T-cell (primary cell): ENCODE measurements around the gene MAZ. TPM values are rescaled to one million over a fixed set of nuclear protein-coding genes. Genes with fewer than 3 reads are reported as not detected.
"Not testable (repeated sequence)": the region's sequence is repeated elsewhere in the genome, so short reads cannot be mapped to it uniquely, and the experiment has no call there.

Experiments used
- ATAC-seq, 4 experiments: fragments of 200-7000 bp in 3 of 4; fragments of 150-1000 bp in 1 of 4; cut with Tn5 transposase; replicated peaks in 1 of 4; 1 replicate in 3 of 4; 2 replicates in 1 of 4; pipeline ENCODE4 v1.10.0; 2021; ENCODE audit warnings: moderate library complexity in 3 of 4, mild to moderate bottlenecking in 2 of 4, moderate number of reproducible peaks in 1 of 4
- CTCF ChIA-PET, 2 donors: fragments of 300-600 bp; sonication (Branson Sonifier 250); formaldehyde crosslinking; loops; one replicate each; lab custom pipeline; 2022; ENCODE audit warnings: antibody characterized with exemption in 2 of 2; lab: Charles Lee
- POLR2A ChIA-PET, 2 donors: fragments of 300-600 bp; sonication (Branson Sonifier 250); formaldehyde crosslinking; loops; one replicate each; lab custom pipeline; 2022; ENCODE audit warnings: antibody characterized with exemption in 2 of 2; lab: Charles Lee
- DNase-seq, 35 experiments: peaks; one replicate each; pipeline versions ENCODE4 v3.0.0 to v3.0.0-alpha.2; 2013 to 2023
- H3K27ac ChIP-seq: one replicate; pipeline ENCODE4 v1.5.1; 2013; ENCODE audit warnings: low read length
- H3K27me3 ChIP-seq, 2 experiments: replicated peaks in 1 of 2; 1 replicate in 1 of 2; 2 replicates in 1 of 2; pipeline versions ENCODE4 v1.6.1 to v1.7.0; 2013; ENCODE audit warnings: low read length in 1 of 2, mixed read lengths in 1 of 2; ENCODE audit not compliant: control insufficient read depth in 2 of 2, insufficient read depth in 2 of 2; ENCODE audit errors: extremely low read depth in 1 of 2
- H3K36me3 ChIP-seq, 2 donors: 1 replicate in 1 of 2; 2 replicates in 1 of 2; pipeline versions ENCODE4 v1.6.1 to v1.7.0; 2013; ENCODE audit warnings: low read length in 1 of 2; ENCODE audit not compliant: control insufficient read depth in 2 of 2, insufficient read depth in 1 of 2; ENCODE audit errors: extremely low read depth in 1 of 2
- H3K4me1 ChIP-seq, 2 experiments: 1 replicate in 1 of 2; 2 replicates in 1 of 2; pipeline versions ENCODE4 v1.6.1 to v1.7.0; 2013; ENCODE audit warnings: low read length in 2 of 2, mixed read lengths in 1 of 2; ENCODE audit not compliant: insufficient read depth in 2 of 2, control insufficient read depth in 1 of 2; ENCODE audit errors: extremely low read depth in 1 of 2
- H3K4me3 ChIP-seq, 2 donors: 1 replicate in 1 of 2; 2 replicates in 1 of 2; pipeline versions ENCODE4 v1.5.1 to v1.7.0; 2013; ENCODE audit warnings: mild to moderate bottlenecking in 2 of 2, low read length in 1 of 2, moderate library complexity in 1 of 2; ENCODE audit not compliant: control insufficient read depth in 1 of 2; ENCODE audit errors: extremely low read depth in 1 of 2
- H3K9me3 ChIP-seq: 2 replicates; pipeline ENCODE4 v1.7.0; 2013
- H3K27ac Mint-ChIP-seq, 2 donors: one replicate each; pipeline ENCODE4 v1.8.0; 2020 to 2021; ENCODE audit warnings: mild to moderate bottlenecking in 2 of 2, mixed read lengths in 2 of 2
- H3K27me3 Mint-ChIP-seq, 2 donors: one replicate each; pipeline ENCODE4 v1.8.0; 2021 to 2022; ENCODE audit warnings: mixed read lengths in 2 of 2
- H3K36me3 Mint-ChIP-seq: one replicate; pipeline ENCODE4 v1.8.0; 2021; ENCODE audit warnings: mixed read lengths
- H3K4me1 Mint-ChIP-seq, 3 donors: one replicate each; pipeline ENCODE4 v1.8.0; 2020 to 2022; ENCODE audit warnings: mixed read lengths in 3 of 3, mild to moderate bottlenecking in 1 of 3
- H3K4me3 Mint-ChIP-seq, 3 donors: one replicate each; pipeline ENCODE4 v1.8.0; 2020 to 2022; ENCODE audit warnings: mild to moderate bottlenecking in 3 of 3, mixed read lengths in 3 of 3, moderate library complexity in 3 of 3
- H3K9me3 Mint-ChIP-seq, 3 donors: one replicate each; pipeline ENCODE4 v1.8.0; 2020 to 2022; ENCODE audit warnings: mixed read lengths in 3 of 3
- WGBS: methylation state at CpG from one replicate; pipeline ENCODE4 v1.1.5; 2013; ENCODE audit warnings: missing lambda C conversion rate; ENCODE audit not compliant: insufficient coverage; 5-methylcytosine and 5-hydroxymethylcytosine counted together
- total RNA-seq, 35 experiments: library from RNA in 6 of 35; stranded (reverse) in 6 of 35; fragments of 120-200 nt in 1 of 35; gene quantifications; one replicate each; pipeline versions ENCODE4 v1.2.1 to v1.2.4 and lab custom pipeline; 2013 to 2026

Gene MAZ
- total RNA-seq, 5 donors from 2014 or later (not counting 1 experiment from before 2014, with no cell fraction given), result 240 to 326 (median 305) TPM

- WGBS, result 91% methylated on average over 5 of the region's 11 CpGs
- POLR2A ChIA-PET, result no interaction called here
- peaks cover 37 to 54% (median 51%) of the 10 kb centered on the region in 3 donors for H3K4me1 Mint-ChIP-seq
Measured at GRCh38 chr16:29830774-29831173, 24.4 kb downstream of the MAZ start.

GRCh38 chr16:29831490-29831889 lies 25.2 kb downstream of the MAZ start:
- Mint-ChIP-seq H3K9me3 (no peaks in the 10 kb centered on the region), H3K4me3 (peak overlapping the region in 1 of 3 donors; percentile 12)
- POLR2A ChIA-PET, result no interaction called here

More at GRCh38 chr16:29830774-29831173, 24.4 kb downstream of the MAZ start:
- ATAC-seq, result no peak
- no peaks in the 10 kb centered on the region for H3K9me3 ChIP-seq
- H3K36me3 Mint-ChIP-seq, result peaks cover 16% of the 10 kb centered on the region
- no peaks in the 10 kb centered on the region for H3K27me3 ChIP-seq
- H3K27ac ChIP-seq, result no peak overlapping the region
- peaks cover 4 to 53% of the 10 kb centered on the region in 2 donors for H3K36me3 ChIP-seq
- peak overlapping the region in 1 of 2 donors; percentile 16 for H3K27ac Mint-ChIP-seq
- no peaks in the 10 kb centered on the region for H3K27me3 Mint-ChIP-seq
- no peak for DNase-seq
- CTCF ChIA-PET, result no interaction called here
- H3K4me1 ChIP-seq, result peaks cover 20 to 52% of the 10 kb centered on the region in 2 experiments
- H3K4me3 Mint-ChIP-seq, result no peak overlapping the region
- H3K4me3 ChIP-seq, result no peak overlapping the region
- no peaks in the 10 kb centered on the region for H3K9me3 Mint-ChIP-seq

GRCh38 chr16:29833219-29833618 lies 26.9 kb downstream of the MAZ start:
- H3K4me3 ChIP-seq, H3K4me3 Mint-ChIP-seq, H3K9me3 Mint-ChIP-seq, ATAC-seq, H3K27me3 ChIP-seq, H3K9me3 ChIP-seq, H3K27me3 Mint-ChIP-seq, H3K27ac ChIP-seq, DNase-seq: not testable (repeated sequence)
- WGBS, result no CpG with 5 or more reads among the region's 4 CpGs
- POLR2A ChIA-PET, result interaction anchor here (0.6 to 0.7 kb wide), 2 partner anchors 15 to 1024 kb away, joined by 5 to 7 read pairs; no protein-coding TSS in a partner anchor
- CTCF ChIA-PET, result interaction anchor here (0.6 to 0.7 kb wide), 2 partner anchors 76 to 147 kb away, joined by 3 read pairs; no protein-coding TSS in a partner anchor
- H3K4me1 Mint-ChIP-seq, result peaks cover 14 to 31% (median 28%) of the 10 kb centered on the region in 3 donors
- Histone ChIP-seq H3K4me1 (peaks cover 7 to 28% of the 10 kb centered on the region in 2 experiments), H3K36me3 (peaks cover 4 to 72% of the 10 kb centered on the region in 2 donors)
- H3K27ac Mint-ChIP-seq, result peak overlapping the region in 1 of 2 donors; percentile 6
- H3K36me3 Mint-ChIP-seq, result peaks cover 27% of the 10 kb centered on the region

More at GRCh38 chr16:29831490-29831889, 25.2 kb downstream of the MAZ start:
- Histone ChIP-seq H3K27ac (no peak overlapping the region), H3K9me3 (no peaks in the 10 kb centered on the region), H3K27me3 (no peaks in the 10 kb centered on the region), H3K36me3 (peaks cover 4 to 56% of the 10 kb centered on the region in 2 donors), H3K4me1 (peaks cover 13 to 44% of the 10 kb centered on the region in 2 experiments), H3K4me3 (no peak overlapping the region)
- 100% methylated on average over 1 of the region's 2 CpGs for WGBS
- Mint-ChIP-seq H3K36me3 (peaks cover 18% of the 10 kb centered on the region), H3K4me1 (peaks cover 30 to 48% (median 45%) of the 10 kb centered on the region in 3 donors), H3K27ac (peak overlapping the region in 1 of 2 donors; percentile 73), H3K27me3 (no peaks in the 10 kb centered on the region)
- ATAC-seq (no peak), DNase-seq (no peak)
- CTCF ChIA-PET, result no interaction called here

GRCh38 chr16:29834079-29834478 lies 27.8 kb downstream of the MAZ start:
- 80% methylated on average over 1 of the region's 5 CpGs for WGBS
- no peak for ATAC-seq
- peak overlapping the region in 1 of 2 donors; percentile 28 for H3K27ac Mint-ChIP-seq

GRCh38 chr16:29835926-29836325 lies 29.6 kb downstream of the MAZ start:
- Mint-ChIP-seq H3K4me1 (peaks cover 4 to 7% (median 6%) of the 10 kb centered on the region in 3 donors), H3K27ac (no peak overlapping the region), H3K36me3 (peaks cover 39% of the 10 kb centered on the region), H3K27me3 (no peaks in the 10 kb centered on the region), H3K4me3 (no peak overlapping the region), H3K9me3 (no peaks in the 10 kb centered on the region)
- ATAC-seq (no peak), DNase-seq (no peak)
- WGBS, result 100% methylated on average over 4 of the region's 7 CpGs
- CTCF ChIA-PET, result interaction anchor here in 1 of 2 donors (0.7 kb wide), 2 partner anchors 14 to 67 kb away, joined by 3 read pairs; no protein-coding TSS in a partner anchor
- Histone ChIP-seq H3K4me3 (no peak overlapping the region), H3K27ac (no peak overlapping the region), H3K4me1 (peaks cover 0 to 2% of the 10 kb centered on the region in 2 experiments), H3K9me3 (no peaks in the 10 kb centered on the region), H3K36me3 (peaks cover 18 to 88% of the 10 kb centered on the region in 2 donors), H3K27me3 (no peaks in the 10 kb centered on the region)
- POLR2A ChIA-PET, result no interaction called here

More at GRCh38 chr16:29834079-29834478, 27.8 kb downstream of the MAZ start:
- H3K27ac ChIP-seq, result no peak overlapping the region
- H3K36me3 ChIP-seq, result peaks cover 9 to 80% of the 10 kb centered on the region in 2 donors
- Mint-ChIP-seq H3K4me3 (no peak overlapping the region), H3K9me3 (no peaks in the 10 kb centered on the region), H3K4me1 (peaks cover 7 to 24% (median 21%) of the 10 kb centered on the region in 3 donors), H3K27me3 (no peaks in the 10 kb centered on the region), H3K36me3 (peaks cover 27% of the 10 kb centered on the region)
- no peaks in the 10 kb centered on the region for H3K27me3 ChIP-seq
- CTCF ChIA-PET, result interaction anchor here in 1 of 2 donors (0.6 kb wide), 2 partner anchors 37 to 137 kb away, joined by 3 read pairs; no protein-coding TSS in a partner anchor
- no peaks in the 10 kb centered on the region for H3K9me3 ChIP-seq
- no peak for DNase-seq
- POLR2A ChIA-PET, result interaction anchor here in 1 of 2 donors (0.7 kb wide), 1 partner anchor 167 kb away, joined by 4 read pairs; no protein-coding TSS in a partner anchor
- H3K4me3 ChIP-seq, result no peak overlapping the region
- peaks cover 3 to 20% of the 10 kb centered on the region in 2 experiments for H3K4me1 ChIP-seq

- no peak for DNase-seq
- H3K36me3 Mint-ChIP-seq, result peaks cover 43% of the 10 kb centered on the region
- ATAC-seq, result no peak
- H3K4me1 ChIP-seq, result peaks cover 0 to under 1% of the 10 kb centered on the region in 2 experiments
- no peaks in the 10 kb centered on the region for H3K9me3 Mint-ChIP-seq
- H3K27ac Mint-ChIP-seq, result no peak overlapping the region
- POLR2A ChIA-PET, result no interaction called here
- H3K27me3 ChIP-seq, result no peaks in the 10 kb centered on the region
- WGBS, result 96% methylated on average over 5 of the region's 15 CpGs
- H3K27ac ChIP-seq, result no peak overlapping the region
- CTCF ChIA-PET, result interaction anchor here in 1 of 2 donors (0.7 kb wide), 2 partner anchors 15 to 66 kb away, joined by 3 read pairs; no protein-coding TSS in a partner anchor
- no peaks in the 10 kb centered on the region for H3K27me3 Mint-ChIP-seq
- peaks cover 20 to 88% of the 10 kb centered on the region in 2 donors for H3K36me3 ChIP-seq
- H3K4me1 Mint-ChIP-seq, result peaks cover 0 to 5% (median 4%) of the 10 kb centered on the region in 3 donors
- no peak overlapping the region for H3K4me3 Mint-ChIP-seq
- H3K4me3 ChIP-seq, result no peak overlapping the region
- H3K9me3 ChIP-seq, result no peaks in the 10 kb centered on the region
Measured at GRCh38 chr16:29836623-29837022, 30.3 kb downstream of the MAZ start.
